GM23338 (cell line): ENCODE measurements around the gene ADORA3. TPM values are rescaled to one million over a fixed set of nuclear protein-coding genes. Genes with fewer than 3 reads are reported as not detected.

Source experiments
- ATAC-seq: fragments of 200-7000 bp; cut with Tn5 transposase; 3 replicates; pipeline ENCODE4 v1.9.1; 2020
- DNase-seq: peaks from one replicate; pipeline ENCODE4 v3.0.0-alpha.2; 2015; ENCODE audit warnings: low spot score
- H2AFZ ChIP-seq: fragments of 200-600 bp; sonication (generic); 2 replicates; pipeline ENCODE4 v1.8.0; 2016; ENCODE audit warnings: antibody characterized with exemption, mild to moderate bottlenecking, moderate library complexity
- H3F3A ChIP-seq: fragments of 200-600 bp; sonication (generic); replicated peaks from 2 replicates; pipeline ENCODE4 v1.8.0; 2017; ENCODE audit warnings: antibody characterized with exemption, mixed run types, low read depth
- H3K27ac ChIP-seq: fragments of 200-600 bp; sonication (generic); 2 replicates; pipeline ENCODE4 v1.6.1; 2016; ENCODE audit warnings: low read depth
- H3K27me3 ChIP-seq: fragments of 200-600 bp; sonication (generic); 2 replicates; pipeline ENCODE4 v1.8.0; 2016; ENCODE audit warnings: mild to moderate bottlenecking, mixed run types, moderate library complexity; ENCODE audit not compliant: insufficient read depth
- H3K36me3 ChIP-seq: fragments of 200-600 bp; sonication (generic); 2 replicates; pipeline ENCODE4 v1.8.0; 2016; ENCODE audit warnings: mild to moderate bottlenecking; ENCODE audit not compliant: insufficient read depth
- H3K4me1 ChIP-seq: fragments of 200-600 bp; sonication (generic); 2 replicates; pipeline ENCODE4 v1.8.0; 2016; ENCODE audit warnings: mild to moderate bottlenecking, moderate library complexity; ENCODE audit not compliant: insufficient read depth
- H3K4me2 ChIP-seq: fragments of 200-600 bp; sonication (generic); 2 replicates; pipeline ENCODE4 v1.7.1; 2017; ENCODE audit warnings: mixed run types
- H3K4me3 ChIP-seq: fragments of 200-600 bp; sonication (generic); 2 replicates; pipeline ENCODE4 v1.6.1; 2016; ENCODE audit warnings: mixed run types
- H3K79me2 ChIP-seq: fragments of 200-600 bp; sonication (generic); replicated peaks from 2 replicates; pipeline ENCODE4 v1.8.0; 2017; ENCODE audit warnings: mild to moderate bottlenecking; ENCODE audit not compliant: insufficient read depth
- H3K9me2 ChIP-seq: fragments of 200-600 bp; sonication (generic); 2 replicates; pipeline ENCODE4 v1.8.0; 2017; ENCODE audit not compliant: insufficient read depth
- H4K20me1 ChIP-seq: fragments of 200-600 bp; sonication (generic); replicated peaks from 2 replicates; pipeline ENCODE4 v1.8.0; 2017; ENCODE audit warnings: mild to moderate bottlenecking; ENCODE audit not compliant: insufficient read depth
- H3K27ac Mint-ChIP-seq: 2 replicates; pipeline ENCODE4 v1.8.0; 2020; ENCODE audit warnings: inconsistent platforms, mild to moderate bottlenecking, moderate library complexity, mixed read lengths
- H3K27me3 Mint-ChIP-seq: 3 replicates; pipeline ENCODE4 v1.8.0; 2022; ENCODE audit warnings: low read depth, mild to moderate bottlenecking, moderate library complexity, mixed read lengths, inconsistent platforms; ENCODE audit not compliant: insufficient read depth, poor library complexity
- H3K36me3 Mint-ChIP-seq: 3 replicates; pipeline ENCODE4 v1.8.0; 2021; ENCODE audit warnings: low read depth, mild to moderate bottlenecking, inconsistent platforms, moderate library complexity, mixed read lengths
- H3K4me1 Mint-ChIP-seq: 3 replicates; pipeline ENCODE4 v1.8.0; 2020; ENCODE audit warnings: mild to moderate bottlenecking, inconsistent platforms, mixed read lengths
- H3K4me3 Mint-ChIP-seq: 3 replicates; pipeline ENCODE4 v1.8.0; 2021; ENCODE audit warnings: moderate library complexity, mild to moderate bottlenecking, inconsistent platforms, mixed read lengths
- H3K9me3 Mint-ChIP-seq: 3 replicates; pipeline ENCODE4 v1.8.0; 2020; ENCODE audit warnings: moderate library complexity, mild to moderate bottlenecking, inconsistent platforms, mixed read lengths
- ETS1 ChIP-seq: IDR thresholded peaks from 2 replicates; pipeline ENCODE4 v1.6.1; 2016; ENCODE audit warnings: antibody characterized with exemption
- EZH2 ChIP-seq: fragments of 200-600 bp; sonication (generic); IDR thresholded peaks from one replicate; pipeline ENCODE4 v1.8.0; 2017; ENCODE audit warnings: antibody characterized with exemption, mild to moderate bottlenecking, low read depth; ENCODE audit not compliant: unreplicated experiment
- JUNB ChIP-seq: IDR thresholded peaks from one replicate; pipeline ENCODE4 v1.6.1; 2016; ENCODE audit warnings: antibody characterized with exemption; ENCODE audit not compliant: unreplicated experiment
- REST ChIP-seq: IDR thresholded peaks from one replicate; pipeline ENCODE4 v1.6.1; 2018; ENCODE audit warnings: antibody characterized with exemption; ENCODE audit not compliant: unreplicated experiment
- ZNF114 ChIP-seq: fragments of 250-450 bp; sonication (Bioruptor Pico); IDR thresholded peaks from 2 replicates; pipeline ENCODE4 v1.5.0; 2020; ENCODE audit warnings: mild to moderate bottlenecking, moderate library complexity
- polyA plus RNA-seq: library from polyadenylated mRNA; unstranded; fragments of >200 nt; fragmentation: Nextera tagmentation; extraction: Ambion mirVana; gene quantifications from 2 replicates; pipeline ENCODE4 v1.2.1, GENCODE V29; 2016
- total RNA-seq: library from RNA; depleted of rRNA; stranded (reverse); fragments of >200 nt; shearing (Covaris generic); gene quantifications from 2 replicates; pipeline ENCODE4 v1.2.3, GENCODE V29; 2014
- TF ChIP-seq, protein P1 (sequence below): fragments of 250-450 bp; sonication (Bioruptor Pico); IDR thresholded peaks from 2 replicates; pipeline ENCODE4 v1.5.0; 2020; ENCODE audit warnings: mild to moderate bottlenecking, moderate library complexity

ADORA3 gene
- total and polyA plus RNA-seq, 2 experiments from 2014 or later, result not detected

DNA sequence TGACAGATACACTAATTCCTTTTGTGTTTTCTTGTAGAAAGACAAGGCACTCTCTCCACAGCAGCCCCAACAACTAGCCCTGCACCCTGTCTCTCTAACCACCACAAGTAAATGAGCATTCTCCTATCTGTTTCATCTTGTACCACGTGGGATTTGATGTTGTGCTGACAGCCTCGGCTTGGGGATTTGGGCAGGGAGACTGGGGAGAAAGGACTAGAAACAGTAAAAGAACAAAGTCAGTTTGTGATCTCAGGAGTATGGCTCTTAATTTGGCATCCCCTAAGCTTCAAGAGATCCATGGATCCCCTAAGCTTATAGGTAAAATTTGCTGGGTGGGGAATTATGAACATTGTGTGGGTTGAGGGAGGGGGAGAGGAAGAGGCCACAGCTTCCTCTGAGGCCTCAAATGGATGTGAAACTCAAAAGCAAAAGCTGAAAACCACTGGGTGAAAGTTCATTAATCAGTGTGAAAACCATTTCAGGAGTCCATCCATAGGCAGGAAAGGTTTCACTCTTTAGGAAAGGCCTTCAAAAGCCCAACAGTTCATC lies 26.6 kb downstream of the ADORA3 start (continued):
- no peak for TF ChIP-seq JUNB
- TF ChIP-seq ETS1, result no peak
- no peak for TF ChIP-seq REST

GRCh38 chr1:111476214-111476613 lies 27.2 kb downstream of the ADORA3 start:
- Mint-ChIP-seq H3K4me1 (no peaks in the 10 kb centered on the region), H3K27me3 (no peaks in the 10 kb centered on the region)

DNA sequence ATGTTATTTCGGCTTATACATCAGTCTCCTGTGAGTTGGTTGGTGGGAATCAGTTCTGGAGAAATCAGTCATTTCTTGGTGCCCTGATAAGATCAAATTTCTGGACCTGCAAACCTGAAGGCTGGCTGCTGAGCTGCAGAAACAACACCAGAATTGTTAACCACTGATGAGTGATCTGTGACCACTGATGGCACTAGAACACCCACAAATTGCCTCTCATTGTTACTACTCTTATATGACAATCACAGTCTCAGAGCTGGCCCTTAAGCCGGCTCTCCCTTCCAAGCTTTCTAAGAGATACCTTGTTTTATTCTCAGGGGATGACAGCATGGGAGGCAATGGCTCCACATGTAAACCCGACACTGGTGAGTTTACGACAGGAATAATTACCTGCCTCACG lies 27.7 kb downstream of the ADORA3 start:
- Mint-ChIP-seq H3K27ac (no peak overlapping the region), H3K4me1 (no peaks in the 10 kb centered on the region), H3K9me3 (no peaks in the 10 kb centered on the region), H3K27me3 (no peaks in the 10 kb centered on the region), H3K4me3 (no peak overlapping the region), H3K36me3 (no peaks in the 10 kb centered on the region)
- no peaks in the 10 kb centered on the region for H3K27me3 ChIP-seq
- no peaks in the 10 kb centered on the region for H4K20me1 ChIP-seq
- H3K4me3 ChIP-seq, result no peak overlapping the region
- no peaks in the 10 kb centered on the region for H3F3A ChIP-seq
- ATAC-seq (no peak), DNase-seq (no peak)
- no peaks in the 10 kb centered on the region for H3K9me2 ChIP-seq
- no peaks in the 10 kb centered on the region for H3K4me1 ChIP-seq
- no peak overlapping the region for H2AFZ ChIP-seq
- no peaks in the 10 kb centered on the region for H3K79me2 ChIP-seq
- no peak overlapping the region for H3K27ac ChIP-seq
- H3K36me3 ChIP-seq, result no peaks in the 10 kb centered on the region
- H3K4me2 ChIP-seq, result no peak overlapping the region
- TF ChIP-seq, protein P1, sequence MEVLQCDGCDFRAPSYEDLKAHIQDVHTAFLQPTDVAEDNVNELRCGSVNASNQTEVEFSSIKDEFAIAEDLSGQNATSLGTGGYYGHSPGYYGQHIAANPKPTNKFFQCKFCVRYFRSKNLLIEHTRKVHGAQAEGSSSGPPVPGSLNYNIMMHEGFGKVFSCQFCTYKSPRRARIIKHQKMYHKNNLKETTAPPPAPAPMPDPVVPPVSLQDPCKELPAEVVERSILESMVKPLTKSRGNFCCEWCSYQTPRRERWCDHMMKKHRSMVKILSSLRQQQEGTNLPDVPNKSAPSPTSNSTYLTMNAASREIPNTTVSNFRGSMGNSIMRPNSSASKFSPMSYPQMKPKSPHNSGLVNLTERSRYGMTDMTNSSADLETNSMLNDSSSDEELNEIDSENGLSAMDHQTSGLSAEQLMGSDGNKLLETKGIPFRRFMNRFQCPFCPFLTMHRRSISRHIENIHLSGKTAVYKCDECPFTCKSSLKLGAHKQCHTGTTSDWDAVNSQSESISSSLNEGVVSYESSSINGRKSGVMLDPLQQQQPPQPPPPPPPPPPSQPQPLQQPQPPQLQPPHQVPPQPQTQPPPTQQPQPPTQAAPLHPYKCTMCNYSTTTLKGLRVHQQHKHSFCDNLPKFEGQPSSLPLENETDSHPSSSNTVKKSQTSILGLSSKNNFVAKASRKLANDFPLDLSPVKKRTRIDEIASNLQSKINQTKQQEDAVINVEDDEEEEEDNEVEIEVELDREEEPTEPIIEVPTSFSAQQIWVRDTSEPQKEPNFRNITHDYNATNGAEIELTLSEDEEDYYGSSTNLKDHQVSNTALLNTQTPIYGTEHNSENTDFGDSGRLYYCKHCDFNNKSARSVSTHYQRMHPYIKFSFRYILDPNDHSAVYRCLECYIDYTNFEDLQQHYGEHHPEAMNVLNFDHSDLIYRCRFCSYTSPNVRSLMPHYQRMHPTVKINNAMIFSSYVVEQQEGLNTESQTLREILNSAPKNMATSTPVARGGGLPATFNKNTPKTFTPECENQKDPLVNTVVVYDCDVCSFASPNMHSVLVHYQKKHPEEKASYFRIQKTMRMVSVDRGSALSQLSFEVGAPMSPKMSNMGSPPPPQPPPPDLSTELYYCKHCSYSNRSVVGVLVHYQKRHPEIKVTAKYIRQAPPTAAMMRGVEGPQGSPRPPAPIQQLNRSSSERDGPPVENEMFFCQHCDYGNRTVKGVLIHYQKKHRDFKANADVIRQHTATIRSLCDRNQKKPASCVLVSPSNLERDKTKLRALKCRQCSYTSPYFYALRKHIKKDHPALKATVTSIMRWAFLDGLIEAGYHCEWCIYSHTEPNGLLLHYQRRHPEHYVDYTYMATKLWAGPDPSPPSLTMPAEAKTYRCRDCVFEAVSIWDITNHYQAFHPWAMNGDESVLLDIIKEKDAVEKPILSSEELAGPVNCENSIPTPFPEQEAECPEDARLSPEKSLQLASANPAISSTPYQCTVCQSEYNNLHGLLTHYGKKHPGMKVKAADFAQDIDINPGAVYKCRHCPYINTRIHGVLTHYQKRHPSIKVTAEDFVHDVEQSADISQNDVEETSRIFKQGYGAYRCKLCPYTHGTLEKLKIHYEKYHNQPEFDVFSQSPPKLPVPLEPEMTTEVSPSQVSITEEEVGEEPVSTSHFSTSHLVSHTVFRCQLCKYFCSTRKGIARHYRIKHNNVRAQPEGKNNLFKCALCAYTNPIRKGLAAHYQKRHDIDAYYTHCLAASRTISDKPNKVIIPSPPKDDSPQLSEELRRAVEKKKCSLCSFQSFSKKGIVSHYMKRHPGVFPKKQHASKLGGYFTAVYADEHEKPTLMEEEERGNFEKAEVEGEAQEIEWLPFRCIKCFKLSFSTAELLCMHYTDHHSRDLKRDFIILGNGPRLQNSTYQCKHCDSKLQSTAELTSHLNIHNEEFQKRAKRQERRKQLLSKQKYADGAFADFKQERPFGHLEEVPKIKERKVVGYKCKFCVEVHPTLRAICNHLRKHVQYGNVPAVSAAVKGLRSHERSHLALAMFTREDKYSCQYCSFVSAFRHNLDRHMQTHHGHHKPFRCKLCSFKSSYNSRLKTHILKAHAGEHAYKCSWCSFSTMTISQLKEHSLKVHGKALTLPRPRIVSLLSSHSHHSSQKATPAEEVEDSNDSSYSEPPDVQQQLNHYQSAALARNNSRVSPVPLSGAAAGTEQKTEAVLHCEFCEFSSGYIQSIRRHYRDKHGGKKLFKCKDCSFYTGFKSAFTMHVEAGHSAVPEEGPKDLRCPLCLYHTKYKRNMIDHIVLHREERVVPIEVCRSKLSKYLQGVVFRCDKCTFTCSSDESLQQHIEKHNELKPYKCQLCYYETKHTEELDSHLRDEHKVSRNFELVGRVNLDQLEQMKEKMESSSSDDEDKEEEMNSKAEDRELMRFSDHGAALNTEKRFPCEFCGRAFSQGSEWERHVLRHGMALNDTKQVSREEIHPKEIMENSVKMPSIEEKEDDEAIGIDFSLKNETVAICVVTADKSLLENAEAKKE (CRISPR knock-in tag), result no peak
- TF ChIP-seq ZNF114 (CRISPR knock-in tag), result no peak

More at GRCh38 chr1:111476214-111476613, 27.2 kb downstream of the ADORA3 start:
- no peaks in the 10 kb centered on the region for H3K9me3 Mint-ChIP-seq
- H3K4me3 ChIP-seq, result no peak overlapping the region
- H4K20me1 ChIP-seq, result no peaks in the 10 kb centered on the region
- no peak overlapping the region for H3K4me2 ChIP-seq
- DNase-seq (no peak), ATAC-seq (no peak)
- no peaks in the 10 kb centered on the region for H3K36me3 Mint-ChIP-seq
- no peaks in the 10 kb centered on the region for H3K9me2 ChIP-seq
- H3K36me3 ChIP-seq, result no peaks in the 10 kb centered on the region
- no peaks in the 10 kb centered on the region for H3K4me1 ChIP-seq
- H3K4me3 Mint-ChIP-seq, result no peak overlapping the region
- H3F3A ChIP-seq, result no peaks in the 10 kb centered on the region
- H3K27ac Mint-ChIP-seq, result no peak overlapping the region
- TF ChIP-seq ETS1, result no peak
- no peak for TF ChIP-seq EZH2
- H2AFZ ChIP-seq, result no peak overlapping the region
- no peaks in the 10 kb centered on the region for H3K79me2 ChIP-seq
- H3K27me3 ChIP-seq, result no peaks in the 10 kb centered on the region
- no peak overlapping the region for H3K27ac ChIP-seq
